Kidney (tissue), 14 donors: ENCODE results near the gene FAM53B. TPM values are rescaled to one million over a fixed set of nuclear protein-coding genes. Genes with fewer than 3 reads are reported as not detected.

Experiments used
- DNase-seq, 5 donors: peaks; one replicate each; pipeline ENCODE4 v3.0.0-alpha.2; 2013 to 2020
- FAIRE-seq: peaks from 2 replicates; lab custom pipeline; 2012; peaks lifted over from hg19 to GRCh38; lab: Jason Lieb, UNC
- H3K27ac ChIP-seq, 2 donors: one replicate each; pipeline ENCODE4 v1.7.0; 2013; ENCODE audit warnings: low read depth in 2 of 2, low read length in 2 of 2, inconsistent platforms in 1 of 2
- H3K27me3 ChIP-seq: one replicate; pipeline ENCODE4 v1.7.1; 2013; ENCODE audit warnings: low read length, inconsistent platforms; ENCODE audit not compliant: control insufficient read depth, insufficient read depth
- H3K36me3 ChIP-seq, 3 donors: one replicate each; pipeline versions ENCODE4 v1.7.0 to v1.7.1; 2013; ENCODE audit warnings: low read length in 3 of 3, control low read depth in 1 of 3, inconsistent platforms in 1 of 3; ENCODE audit not compliant: insufficient read depth in 3 of 3, control insufficient read depth in 2 of 3
- H3K4me1 ChIP-seq, 3 donors: one replicate each; pipeline versions ENCODE4 v1.7.0 to v1.7.1; 2013; ENCODE audit warnings: low read length in 3 of 3, inconsistent platforms in 1 of 3, low read depth in 1 of 3; ENCODE audit not compliant: control insufficient read depth in 2 of 3, insufficient read depth in 2 of 3
- H3K4me3 ChIP-seq, 3 donors: one replicate each; pipeline versions ENCODE4 v1.7.0 to v1.8.1; 2013; ENCODE audit warnings: low read length in 3 of 3, control low read depth in 1 of 3, inconsistent platforms in 1 of 3
- H3K9ac ChIP-seq, 3 donors: one replicate each; pipeline versions ENCODE4 v1.7.0 to v1.7.1; 2013; ENCODE audit warnings: low read length in 3 of 3, control low read depth in 1 of 3, inconsistent platforms in 1 of 3
- H3K9me3 ChIP-seq, 3 donors: one replicate each; pipeline versions ENCODE4 v1.7.0 to v1.7.1; 2013; ENCODE audit warnings: low read length in 3 of 3, control low read depth in 1 of 3, inconsistent platforms in 1 of 3; ENCODE audit not compliant: control insufficient read depth in 2 of 3, insufficient read depth in 1 of 3
- intact Hi-C: fragments of 100-400 bp; cut with DNase I; formaldehyde crosslinking; loops from one replicate; pipeline ENCODE4 v1.11.1; 2022
- polyA plus RNA-seq: library from polyadenylated mRNA; stranded (reverse); fragments of 350-450 nt; fragmentation: Illumina TruSeq; extraction: RNeasy Lipid Tissue Mini Kit (QIAGEN cat#74804); gene quantifications from one replicate; pipeline ENCODE4 v1.2.3, GENCODE V29; 2014; ENCODE audit warnings: low read depth, low replicate concordance; ENCODE audit not compliant: insufficient read depth
- total RNA-seq: library from RNA; stranded (reverse); fragmentation: NEBNext Ultra II Directional; extraction: Animal tissue kit (Norgen Biotek cat#: 25700); gene quantifications from one replicate; pipeline ENCODE4 v1.2.1, GENCODE V29; 2021
- TF ChIP-seq, protein P1 (sequence below): IDR thresholded peaks from 3 replicates; pipeline ENCODE4 v1.5.1; 2012; ENCODE audit warnings: mild to moderate bottlenecking, moderate library complexity, borderline replicate concordance; ENCODE audit not compliant: insufficient read depth; ENCODE audit errors: extremely low read depth
- donor health status: control.
- donor health status: control.
- donor health status: control.
- donor health status: control.
- donor health status: control.
- donor health status: DM: yes; HTN: yes; CAD: no.
- donor health status: Normal renal cell carcinoma (clear cell type).

FAM53B gene
- total and polyA plus RNA-seq, 2 donors from 2014 or later: 11.8 to 30.0 TPM

DNA sequence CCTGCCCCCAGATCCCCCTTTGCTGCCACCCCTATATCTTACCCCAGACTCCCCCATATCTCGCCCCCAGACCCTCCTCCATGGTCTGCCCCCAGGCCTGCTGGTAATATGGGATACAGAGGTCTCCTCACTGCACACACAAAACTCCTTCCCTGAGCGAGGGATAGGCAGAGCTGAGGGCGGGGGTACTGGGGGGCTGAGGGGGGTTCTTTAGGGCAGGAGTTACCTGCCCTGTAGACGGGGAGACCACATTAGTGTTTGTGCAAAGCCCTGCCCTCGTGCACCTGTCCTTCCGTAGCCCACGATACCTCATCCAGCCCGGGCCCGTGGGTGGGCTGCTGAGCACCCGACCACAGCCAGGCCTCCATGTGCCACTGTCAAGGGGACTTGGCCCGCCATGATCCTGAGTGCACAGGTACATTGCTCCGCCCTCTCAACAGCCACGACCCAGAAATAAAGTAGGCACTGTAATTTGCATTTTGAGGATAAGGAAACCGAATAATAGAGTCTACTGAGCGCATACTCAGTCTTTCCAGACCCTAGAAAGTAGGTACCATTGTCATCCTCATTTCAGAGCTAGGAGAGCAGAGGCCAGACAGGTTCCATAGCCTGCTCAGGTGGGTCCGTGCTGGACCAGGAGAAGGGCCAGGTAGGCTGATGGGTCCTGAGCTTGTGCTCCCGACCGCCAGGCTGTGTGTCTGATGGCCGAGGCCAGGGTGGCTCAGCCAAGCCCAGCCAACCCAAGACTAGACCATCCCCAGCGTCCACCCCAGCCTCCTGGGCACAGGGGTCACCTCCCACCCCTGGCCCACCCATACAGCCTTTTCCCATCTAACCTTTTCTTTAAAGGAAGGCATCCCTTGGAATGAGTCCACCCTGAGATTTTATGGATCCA lies 167.4 kb downstream of the FAM53B start:
- TF ChIP-seq, protein P1, sequence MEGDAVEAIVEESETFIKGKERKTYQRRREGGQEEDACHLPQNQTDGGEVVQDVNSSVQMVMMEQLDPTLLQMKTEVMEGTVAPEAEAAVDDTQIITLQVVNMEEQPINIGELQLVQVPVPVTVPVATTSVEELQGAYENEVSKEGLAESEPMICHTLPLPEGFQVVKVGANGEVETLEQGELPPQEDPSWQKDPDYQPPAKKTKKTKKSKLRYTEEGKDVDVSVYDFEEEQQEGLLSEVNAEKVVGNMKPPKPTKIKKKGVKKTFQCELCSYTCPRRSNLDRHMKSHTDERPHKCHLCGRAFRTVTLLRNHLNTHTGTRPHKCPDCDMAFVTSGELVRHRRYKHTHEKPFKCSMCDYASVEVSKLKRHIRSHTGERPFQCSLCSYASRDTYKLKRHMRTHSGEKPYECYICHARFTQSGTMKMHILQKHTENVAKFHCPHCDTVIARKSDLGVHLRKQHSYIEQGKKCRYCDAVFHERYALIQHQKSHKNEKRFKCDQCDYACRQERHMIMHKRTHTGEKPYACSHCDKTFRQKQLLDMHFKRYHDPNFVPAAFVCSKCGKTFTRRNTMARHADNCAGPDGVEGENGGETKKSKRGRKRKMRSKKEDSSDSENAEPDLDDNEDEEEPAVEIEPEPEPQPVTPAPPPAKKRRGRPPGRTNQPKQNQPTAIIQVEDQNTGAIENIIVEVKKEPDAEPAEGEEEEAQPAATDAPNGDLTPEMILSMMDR: no peak
- intact Hi-C loops: no loop called here
- DNase-seq (peak in 2 of 5 donors; percentile 31 to 52), FAIRE-seq (no peak)
- Histone ChIP-seq H3K27me3 (no peaks in the 10 kb centered on the region), H3K9me3 (no peaks in the 10 kb centered on the region), H3K27ac (no peak overlapping the region), H3K36me3 (no peaks in the 10 kb centered on the region), H3K4me1 (no peaks in the 10 kb centered on the region), H3K9ac (no peak overlapping the region), H3K4me3 (no peak overlapping the region)

DNA sequence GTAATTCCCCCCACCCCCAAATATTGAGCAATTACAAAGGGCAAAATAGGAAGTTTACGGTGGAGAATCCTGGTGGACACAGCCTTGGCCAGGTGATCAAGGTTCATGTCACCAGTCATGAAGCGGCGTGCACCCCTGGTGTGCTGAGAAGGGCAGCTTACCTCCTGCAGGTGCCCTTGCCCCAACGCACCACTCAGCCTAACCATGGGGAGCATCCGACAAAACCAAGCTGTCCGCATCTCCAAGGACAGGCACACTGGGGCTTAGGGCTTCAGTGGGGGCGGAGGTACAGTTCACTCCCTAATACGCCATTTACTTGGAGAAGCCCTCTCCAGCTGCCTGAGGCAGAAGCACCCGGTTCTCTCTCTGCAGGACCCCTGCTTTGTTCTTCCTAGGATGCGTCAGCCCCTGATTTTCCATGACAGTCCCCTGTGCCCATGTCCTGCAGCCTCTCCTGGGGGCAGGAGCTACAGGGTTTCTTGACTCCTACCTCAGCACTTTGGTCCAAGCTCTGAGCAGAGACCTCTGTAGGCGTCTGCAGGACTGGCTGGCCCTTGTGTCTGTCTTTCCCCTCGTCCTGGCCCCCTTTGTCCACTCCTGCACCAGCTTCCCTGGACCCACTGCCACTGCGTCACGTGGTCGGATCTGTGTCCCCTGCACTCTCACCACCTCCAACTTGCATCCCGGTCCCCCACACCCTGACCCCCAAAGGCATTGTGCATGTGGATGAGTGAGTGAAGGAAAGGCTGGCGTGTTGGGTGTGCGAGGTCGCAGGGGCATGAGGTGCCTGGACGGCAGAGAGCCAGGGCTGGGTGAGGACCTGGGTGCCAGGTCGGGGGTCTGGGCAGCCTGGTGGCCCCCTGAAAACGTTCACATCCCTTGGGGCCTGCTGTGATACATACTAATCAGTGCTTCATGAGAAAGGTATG lies 168.8 kb downstream of the FAM53B start:
- Histone ChIP-seq H3K36me3 (no peaks in the 10 kb centered on the region), H3K4me1 (no peaks in the 10 kb centered on the region), H3K4me3 (no peak overlapping the region), H3K9ac (no peak overlapping the region), H3K27ac (no peak overlapping the region), H3K9me3 (no peaks in the 10 kb centered on the region), H3K27me3 (no peaks in the 10 kb centered on the region)
- peak in 2 of 5 donors; percentile 22 to 53 for DNase-seq
- FAIRE-seq: no peak
- TF ChIP-seq, protein P1: no peak
- intact Hi-C loops: no loop called here

DNA sequence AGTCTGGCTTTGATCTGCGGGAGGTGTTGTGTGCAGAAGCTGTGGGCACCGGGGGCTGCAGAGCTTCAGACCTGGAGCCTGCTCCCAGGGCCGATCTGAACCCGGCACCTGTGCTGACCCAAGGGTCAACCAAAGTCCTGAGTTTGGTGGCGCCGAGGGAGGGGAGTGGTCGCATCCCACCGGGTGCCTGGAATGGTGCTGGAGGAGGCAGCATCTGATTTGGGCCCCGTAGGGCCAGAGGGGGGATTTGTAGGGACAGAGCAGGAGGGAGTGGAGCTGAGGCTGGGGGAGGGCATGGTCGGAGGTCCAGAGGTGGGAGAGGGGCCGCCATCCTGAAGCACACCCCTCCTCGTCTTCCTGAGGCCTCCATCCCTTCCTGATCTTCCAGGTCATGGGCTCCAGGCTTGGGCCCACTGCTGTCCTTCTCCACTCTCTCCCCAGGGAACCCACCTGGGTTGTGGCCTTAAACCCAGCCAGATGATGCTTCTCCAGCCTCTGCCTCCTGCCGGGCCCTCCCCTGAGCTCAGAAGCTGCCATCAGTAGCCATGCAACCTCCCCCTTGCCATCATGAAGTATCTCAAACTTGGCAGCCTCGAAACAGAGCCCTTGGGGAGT lies 169.6 kb downstream of the FAM53B start:
- H3K9ac ChIP-seq: no peak overlapping the region
- intact Hi-C loops: no loop called here
- H3K27ac ChIP-seq: no peak overlapping the region
- no peak overlapping the region for H3K4me3 ChIP-seq
- FAIRE-seq (no peak), DNase-seq (peak in 2 of 5 donors; percentile 26 to 54)
- H3K4me1 ChIP-seq: no peaks in the 10 kb centered on the region
- no peaks in the 10 kb centered on the region for H3K9me3 ChIP-seq
- TF ChIP-seq, protein P1: no peak
- H3K36me3 ChIP-seq: no peaks in the 10 kb centered on the region
- H3K27me3 ChIP-seq: no peaks in the 10 kb centered on the region
